Dendritic cell treated with granulocyte-macrophage colony-stimulating factor and Interleukin-4, amounts not matched to agents 40 ng/mL and 50 ng/mL, for 4 days (primary cell): ENCODE data around the gene TYW1B.
A peak's percentile ranks its signal among the peaks of the same experiment; 100 is the strongest.
"Not testable (repeated sequence)": the region's sequence is repeated elsewhere in the genome, so short reads cannot be mapped to it uniquely, and the experiment has no call there.

Experiments
- H3K27ac Mint-ChIP-seq: one replicate; pipeline ENCODE4 v1.8.0; 2022; ENCODE audit warnings: mild to moderate bottlenecking, mixed read lengths
- H3K27me3 Mint-ChIP-seq: one replicate; pipeline ENCODE4 v1.8.0; 2022; ENCODE audit warnings: mild to moderate bottlenecking, mixed read lengths
- H3K36me3 Mint-ChIP-seq: one replicate; pipeline ENCODE4 v1.8.0; 2022; ENCODE audit warnings: low read depth, mixed read lengths
- H3K4me1 Mint-ChIP-seq: one replicate; pipeline ENCODE4 v1.8.0; 2022; ENCODE audit warnings: low read depth, mixed read lengths
- H3K4me3 Mint-ChIP-seq: one replicate; pipeline ENCODE4 v1.8.0; 2022; ENCODE audit warnings: mild to moderate bottlenecking, moderate library complexity, mixed read lengths
- H3K9me3 Mint-ChIP-seq: one replicate; pipeline ENCODE4 v1.8.0; 2022; ENCODE audit warnings: mixed read lengths
- intact Hi-C: fragments of 100-400 bp; cut with micrococcal nuclease; formaldehyde crosslinking; loops from one replicate; pipeline ENCODE4 v1.15.0; 2022

TYW1B gene

DNA sequence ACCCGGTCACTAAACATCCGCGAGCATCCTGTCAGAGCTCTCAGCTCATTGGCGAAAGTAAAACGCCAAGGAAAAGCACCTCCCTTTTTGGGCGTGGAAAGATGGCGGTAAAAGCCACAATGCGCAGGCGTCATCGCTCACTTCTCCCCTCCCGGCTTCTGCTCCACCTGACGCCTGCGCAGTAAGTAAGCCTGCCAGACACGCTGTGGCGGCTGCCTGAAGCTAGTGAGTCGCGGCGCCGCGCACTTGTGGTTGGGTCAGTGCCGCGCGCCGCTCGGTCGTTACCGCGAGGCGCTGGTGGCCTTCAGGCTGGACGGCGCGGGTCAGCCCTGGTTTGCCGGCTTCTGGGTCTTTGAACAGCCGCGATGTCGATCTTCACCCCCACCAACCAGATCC lies 1.3 kb upstream of the TYW1B start:
- intact Hi-C loops, H3K9me3 Mint-ChIP-seq, H3K27me3 Mint-ChIP-seq: not testable (repeated sequence)
- peaks cover 50% of the 10 kb centered on the region for H3K36me3 Mint-ChIP-seq
- H3K4me3 Mint-ChIP-seq = peak overlapping the region; percentile 95
- peak overlapping the region; percentile 99 for H3K27ac Mint-ChIP-seq
- peaks cover 17% of the 10 kb centered on the region for H3K4me1 Mint-ChIP-seq

DNA sequence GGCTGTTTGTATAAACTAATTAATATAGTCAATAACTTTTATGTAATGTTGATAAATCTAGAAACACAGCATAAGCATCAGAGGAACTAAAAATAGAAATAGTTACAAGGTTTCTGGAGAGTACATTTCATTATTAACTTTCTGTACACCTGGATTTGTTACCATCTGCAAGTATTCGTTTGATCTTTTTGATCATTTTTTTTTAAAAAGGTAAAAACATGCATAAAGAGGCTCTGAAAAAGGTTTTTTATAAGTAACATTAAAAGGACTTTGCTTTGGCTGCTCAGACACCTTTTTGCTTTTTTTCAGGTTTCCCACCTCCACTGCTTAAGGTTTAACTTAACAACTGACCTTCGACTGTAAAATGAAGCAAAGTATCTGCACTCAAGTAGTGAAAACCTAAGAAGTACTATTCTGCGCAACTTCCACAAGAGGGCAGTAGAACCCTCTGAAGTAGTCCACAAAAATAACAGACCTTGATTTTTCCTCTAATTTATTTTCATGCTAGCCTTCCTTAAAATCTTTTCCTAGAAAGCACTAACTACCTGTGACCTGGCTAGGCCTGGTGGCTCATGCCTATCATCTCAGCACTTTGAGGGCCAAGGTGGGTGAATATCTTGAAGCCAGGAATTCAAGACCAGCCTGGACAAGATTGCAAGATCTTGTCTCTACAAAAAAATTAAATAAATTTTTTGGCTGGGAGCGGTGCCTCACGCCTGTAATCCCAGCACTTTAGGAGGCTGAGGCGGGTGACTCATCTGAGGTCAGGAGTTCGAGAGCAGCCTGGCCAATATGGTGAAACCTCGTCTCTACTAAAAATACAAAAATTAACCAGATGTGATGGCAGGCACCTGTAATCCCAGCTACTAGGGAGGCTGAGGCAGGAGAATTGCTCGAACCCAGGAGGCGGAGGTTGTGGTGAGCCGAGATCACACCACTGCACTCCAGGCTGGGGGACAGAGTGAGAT lies 4.0 kb downstream of the TYW1B start:
- H3K4me1 Mint-ChIP-seq, H3K9me3 Mint-ChIP-seq, H3K27ac Mint-ChIP-seq, H3K27me3 Mint-ChIP-seq, H3K36me3 Mint-ChIP-seq, H3K4me3 Mint-ChIP-seq, intact Hi-C loops: not testable (repeated sequence)

DNA sequence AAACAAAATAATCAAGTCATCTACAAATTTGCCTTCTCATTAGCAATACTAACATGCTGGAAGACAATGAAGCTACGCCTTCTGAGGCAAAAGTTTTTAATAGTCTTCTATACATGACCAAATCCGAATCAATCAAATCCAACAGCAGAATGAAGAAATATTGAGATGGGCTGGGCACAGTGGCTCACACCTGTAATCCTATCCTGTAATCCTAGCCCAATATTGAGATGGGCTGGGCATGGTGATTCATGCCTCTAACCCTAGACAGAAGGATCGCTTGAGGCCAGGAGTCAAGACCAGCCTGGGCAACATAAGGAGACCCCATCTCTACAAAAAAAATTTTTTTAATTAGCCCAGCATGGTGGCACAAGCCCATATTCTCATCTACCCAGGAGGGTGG lies 5.5 kb downstream of the TYW1B start:
- H3K27ac Mint-ChIP-seq, H3K4me3 Mint-ChIP-seq, intact Hi-C loops, H3K9me3 Mint-ChIP-seq, H3K27me3 Mint-ChIP-seq: not testable (repeated sequence)
- H3K36me3 Mint-ChIP-seq = peaks cover 13% of the 10 kb centered on the region
- H3K4me1 Mint-ChIP-seq = peaks cover 13% of the 10 kb centered on the region

DNA sequence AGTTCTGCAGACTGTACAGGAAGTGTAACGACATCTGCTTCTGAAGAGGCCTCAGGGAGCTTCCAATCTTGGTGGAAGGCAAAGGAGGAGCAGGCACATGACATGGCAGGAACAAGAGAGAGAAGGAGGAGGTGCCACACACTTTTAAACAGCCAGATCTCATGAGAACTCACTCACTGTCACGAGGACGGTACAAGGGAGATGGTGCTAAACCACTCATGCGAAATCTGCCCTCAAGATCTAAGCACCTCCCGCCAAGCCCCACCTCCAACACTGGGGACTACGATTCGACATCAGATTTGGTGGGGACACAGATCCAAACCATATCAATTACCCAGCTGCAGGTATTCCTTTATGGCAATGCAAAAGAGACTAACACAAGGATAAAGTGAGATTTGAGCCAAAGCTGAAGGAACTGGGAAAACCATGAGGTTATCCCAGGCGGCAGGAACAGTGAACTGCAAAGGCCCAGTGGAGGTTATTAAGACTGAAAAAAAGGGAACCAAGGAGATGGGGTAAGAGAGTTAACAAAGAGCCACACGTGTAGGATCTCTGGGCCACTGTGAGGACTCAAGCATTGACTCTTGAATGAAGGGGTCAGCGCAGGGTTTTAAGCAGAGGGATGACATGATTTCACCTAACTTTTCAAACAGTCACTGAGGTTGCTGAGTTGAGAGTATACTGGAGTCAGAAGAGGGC lies 9.2 kb downstream of the TYW1B start:
- H3K27me3 Mint-ChIP-seq, H3K4me3 Mint-ChIP-seq, intact Hi-C loops, H3K9me3 Mint-ChIP-seq: not testable (repeated sequence)
- peak overlapping the region; percentile 15 for H3K27ac Mint-ChIP-seq
- peaks cover 13% of the 10 kb centered on the region for H3K4me1 Mint-ChIP-seq
- H3K36me3 Mint-ChIP-seq = peaks cover 24% of the 10 kb centered on the region

DNA sequence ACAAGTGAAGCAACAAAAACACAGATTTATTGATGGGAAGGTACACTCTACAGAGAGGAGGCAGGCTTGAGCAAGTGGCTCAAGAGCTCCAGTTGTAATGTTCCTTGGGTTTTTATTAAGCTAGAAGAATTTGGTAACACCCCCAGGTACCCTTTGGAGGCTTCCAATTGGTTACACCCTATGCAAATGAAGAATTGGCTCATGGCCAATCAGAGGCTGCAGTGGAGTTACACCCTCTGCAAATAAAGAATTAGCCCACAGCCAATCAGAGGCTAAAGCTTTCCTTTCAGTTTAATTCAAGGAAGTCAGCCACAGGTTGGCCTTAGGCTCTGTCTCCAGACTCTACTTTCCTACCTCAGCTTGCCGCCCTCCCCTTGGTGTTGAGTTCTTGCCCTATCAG lies 10.3 kb downstream of the TYW1B start:
- H3K27ac Mint-ChIP-seq, H3K4me3 Mint-ChIP-seq, H3K9me3 Mint-ChIP-seq, H3K27me3 Mint-ChIP-seq, intact Hi-C loops: not testable (repeated sequence)
- Mint-ChIP-seq H3K36me3 (peaks cover 30% of the 10 kb centered on the region), H3K4me1 (peaks cover 13% of the 10 kb centered on the region)

DNA sequence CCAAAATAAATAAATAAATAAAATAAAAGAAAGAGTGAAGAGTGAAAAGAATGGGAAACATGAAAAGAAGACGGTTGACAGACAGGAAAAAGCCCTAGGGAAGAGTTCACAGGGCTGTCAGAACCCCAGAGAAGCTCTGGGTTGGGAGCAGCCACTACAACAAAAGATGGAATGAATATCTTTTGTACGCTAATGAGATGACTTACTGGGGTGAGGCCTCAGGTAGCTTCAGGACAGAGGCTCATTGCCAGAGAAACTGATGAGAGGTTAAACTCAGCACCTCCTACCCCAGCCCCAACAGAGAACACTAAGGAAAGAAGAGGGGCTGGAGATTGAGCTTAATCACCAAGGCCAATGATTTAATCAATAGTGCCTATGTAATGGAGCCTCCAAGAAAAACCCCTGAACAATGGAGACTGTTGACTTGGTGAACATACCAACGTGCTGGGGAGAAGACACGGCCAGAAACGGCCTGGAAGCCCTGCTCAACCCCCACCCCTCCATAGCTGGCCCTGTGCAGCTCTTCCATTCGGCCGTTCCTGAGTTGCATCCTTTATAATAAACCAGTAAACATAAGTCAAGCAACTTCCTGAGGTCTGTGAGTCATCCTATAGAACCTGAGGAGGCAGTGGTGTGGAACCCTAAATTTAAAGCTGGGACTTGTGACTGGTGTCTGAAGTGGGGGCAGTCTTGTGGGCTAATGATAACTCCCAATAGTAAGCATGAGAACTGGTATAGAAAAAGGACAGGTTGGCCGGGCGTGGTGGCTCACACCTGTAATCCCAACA lies 11.4 kb downstream of the TYW1B start:
- H3K27me3 Mint-ChIP-seq, H3K4me3 Mint-ChIP-seq, intact Hi-C loops, H3K27ac Mint-ChIP-seq, H3K9me3 Mint-ChIP-seq: not testable (repeated sequence)
- peaks cover 13% of the 10 kb centered on the region for H3K4me1 Mint-ChIP-seq
- peaks cover 30% of the 10 kb centered on the region for H3K36me3 Mint-ChIP-seq

DNA sequence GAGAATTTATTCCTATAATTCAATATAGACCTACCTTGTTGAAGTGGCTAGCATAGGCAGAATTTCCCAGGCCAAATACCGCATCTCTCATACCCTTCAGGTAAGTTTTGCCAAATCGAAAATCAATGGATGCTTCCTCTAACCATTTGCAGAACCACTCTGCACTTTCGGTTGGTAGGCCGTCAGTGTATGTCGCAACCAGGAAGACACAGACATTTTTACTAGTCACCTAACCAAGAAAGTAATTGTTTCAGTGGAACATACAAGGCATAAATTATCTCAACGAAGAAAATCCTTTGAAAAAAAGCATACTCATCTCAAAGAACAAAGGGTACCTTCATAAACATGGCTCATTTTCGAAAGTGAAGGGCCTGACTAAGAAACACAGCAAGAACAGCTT lies 17.6 kb downstream of the TYW1B start:
- H3K4me3 Mint-ChIP-seq, intact Hi-C loops, H3K27me3 Mint-ChIP-seq, H3K9me3 Mint-ChIP-seq: not testable (repeated sequence)
- Mint-ChIP-seq H3K36me3 (peaks cover 46% of the 10 kb centered on the region), H3K4me1 (peaks cover 20% of the 10 kb centered on the region), H3K27ac (peak overlapping the region; percentile 30)

DNA sequence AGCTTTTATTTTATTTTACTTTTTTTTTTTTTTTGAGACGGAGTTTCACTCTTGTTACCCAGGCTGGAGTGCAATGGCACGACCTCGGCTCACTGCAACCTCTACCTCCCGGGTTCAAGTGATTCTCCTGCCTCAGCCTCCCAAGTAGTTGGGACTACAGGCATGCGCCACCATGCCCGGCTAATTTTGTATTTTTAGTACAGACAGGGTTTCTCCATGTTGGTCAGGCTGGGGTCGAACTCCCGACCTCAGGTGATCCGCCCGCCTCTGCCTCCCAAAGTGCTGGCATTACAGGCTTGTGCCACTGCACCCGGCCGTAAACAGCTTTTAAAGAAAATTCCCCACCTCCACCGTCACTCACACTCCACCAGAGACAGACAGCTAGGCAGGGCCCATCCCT lies 19.5 kb downstream of the TYW1B start:
- H3K9me3 Mint-ChIP-seq, H3K4me3 Mint-ChIP-seq, H3K27ac Mint-ChIP-seq, intact Hi-C loops, H3K27me3 Mint-ChIP-seq: not testable (repeated sequence)
- H3K4me1 Mint-ChIP-seq = peaks cover 23% of the 10 kb centered on the region
- H3K36me3 Mint-ChIP-seq = peaks cover 47% of the 10 kb centered on the region

DNA sequence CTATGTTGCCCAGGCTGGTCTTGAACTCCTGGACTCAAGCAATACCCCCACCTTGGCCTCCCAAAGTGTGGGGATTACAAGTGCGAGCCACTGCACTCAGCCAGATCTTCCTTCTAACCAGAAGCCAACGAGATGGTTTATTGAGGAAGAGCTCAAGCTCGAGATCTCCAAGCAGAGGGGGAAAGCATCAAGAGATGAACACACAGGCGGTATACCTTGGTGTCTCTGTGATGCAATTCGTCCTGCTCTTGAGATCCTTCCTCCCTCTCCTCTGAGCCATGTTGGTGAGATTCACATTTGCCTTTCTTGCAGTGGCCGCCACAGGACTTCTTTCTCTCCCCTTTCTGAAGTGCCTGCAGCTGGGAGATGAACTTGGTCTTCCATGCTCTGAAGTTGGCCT lies 21.1 kb downstream of the TYW1B start:
- Mint-ChIP-seq H3K4me1 (peaks cover 23% of the 10 kb centered on the region), H3K27ac (peak overlapping the region; percentile 73), H3K36me3 (peaks cover 57% of the 10 kb centered on the region)
- H3K9me3 Mint-ChIP-seq, H3K4me3 Mint-ChIP-seq, H3K27me3 Mint-ChIP-seq, intact Hi-C loops: not testable (repeated sequence)

DNA sequence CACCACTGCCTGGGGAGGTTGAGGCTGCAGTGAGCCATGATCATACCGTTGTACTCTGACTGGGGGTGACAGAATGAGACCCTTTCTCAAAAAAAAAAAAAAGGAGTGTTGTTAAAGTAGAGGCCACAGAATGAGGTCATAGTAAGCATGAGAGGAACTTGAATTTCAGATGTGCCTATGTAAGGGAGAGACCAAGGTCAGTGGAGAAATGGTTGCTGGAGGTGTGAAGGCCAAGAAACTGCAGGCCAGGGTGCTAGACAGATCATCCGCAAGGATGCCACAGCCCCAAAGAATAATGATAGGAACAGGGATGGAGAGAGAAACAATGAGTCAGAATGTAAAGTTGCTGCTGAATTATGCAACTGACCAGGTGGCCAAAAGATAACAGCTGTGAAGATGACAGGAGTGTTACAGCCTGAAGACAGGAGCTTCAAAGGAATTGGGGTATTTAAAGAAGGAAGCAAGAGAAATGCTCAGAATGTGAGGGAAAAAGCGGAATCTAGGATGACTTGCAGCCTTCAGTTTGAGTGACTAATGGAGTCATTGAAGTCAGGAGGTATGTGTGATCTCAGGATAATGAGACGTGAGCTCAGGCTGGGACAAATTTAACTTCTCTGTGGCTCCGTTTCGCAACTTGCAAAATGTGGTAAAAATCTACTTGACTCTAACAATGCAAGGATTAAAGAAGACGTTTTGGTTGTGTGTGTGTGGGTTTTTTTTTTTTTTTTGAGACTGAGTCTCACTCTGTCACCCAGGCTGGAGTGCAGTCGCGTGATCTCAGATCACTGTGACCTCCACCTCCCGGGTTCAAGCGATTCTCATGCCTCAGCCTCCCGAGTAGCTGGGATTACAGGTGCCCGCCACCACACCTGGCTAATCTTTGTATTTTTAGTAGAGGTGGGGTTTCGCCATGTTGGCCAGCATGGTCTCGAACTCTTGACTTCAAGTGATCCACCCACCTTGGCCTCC lies 22.2 kb downstream of the TYW1B start:
- Mint-ChIP-seq H3K36me3 (peaks cover 61% of the 10 kb centered on the region), H3K9me3 (no peaks in the 10 kb centered on the region), H3K27me3 (no peaks in the 10 kb centered on the region), H3K4me3 (no peak overlapping the region), H3K4me1 (peaks cover 23% of the 10 kb centered on the region), H3K27ac (peak overlapping the region; percentile 73)
- intact Hi-C loops = no loop called here

DNA sequence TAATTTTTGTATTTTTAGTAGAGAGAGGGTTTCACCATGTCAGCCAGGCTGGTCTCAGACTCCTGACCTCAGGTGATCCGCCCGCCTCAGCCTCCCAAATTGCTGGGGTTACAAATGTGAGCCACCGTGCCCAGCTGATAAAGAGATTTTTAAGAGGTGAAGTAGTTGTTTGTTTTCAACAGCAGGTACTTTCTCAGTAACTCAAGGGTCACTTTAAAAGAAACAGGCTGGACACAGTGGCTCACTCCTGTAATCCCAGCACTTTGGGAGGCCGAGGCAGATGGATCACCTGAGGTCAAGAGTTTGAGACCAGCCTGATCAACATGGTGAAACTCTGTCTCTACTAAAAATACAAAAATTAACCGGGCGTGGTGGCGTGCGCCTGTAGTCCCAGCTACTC lies 24.2 kb downstream of the TYW1B start:
- intact Hi-C loops = not testable (repeated sequence)

DNA sequence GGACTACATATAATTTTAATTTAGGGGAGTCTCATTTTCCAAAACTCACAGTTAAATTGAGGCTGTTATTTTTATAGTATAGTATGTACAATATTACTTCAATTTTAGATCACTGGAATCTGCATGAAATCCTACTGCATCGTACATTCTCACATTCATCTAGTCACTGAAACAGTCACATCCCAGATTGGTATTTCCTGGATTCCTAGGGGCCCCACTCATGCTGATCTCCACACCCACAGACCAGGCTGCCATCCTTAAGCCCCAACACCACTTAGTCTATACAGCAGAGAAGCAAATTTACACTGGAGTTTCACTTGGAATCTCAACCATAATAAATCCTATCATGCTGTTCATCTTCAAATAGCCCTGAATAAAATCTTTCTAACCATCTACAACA lies 26.4 kb downstream of the TYW1B start:
- H3K9me3 Mint-ChIP-seq, H3K4me3 Mint-ChIP-seq, H3K27ac Mint-ChIP-seq, H3K27me3 Mint-ChIP-seq, intact Hi-C loops: not testable (repeated sequence)
- H3K36me3 Mint-ChIP-seq = peaks cover 63% of the 10 kb centered on the region
- peaks cover 15% of the 10 kb centered on the region for H3K4me1 Mint-ChIP-seq

More for the DNA sequence above, 24.2 kb downstream of the TYW1B start:
- H3K27me3 Mint-ChIP-seq, H3K9me3 Mint-ChIP-seq, H3K27ac Mint-ChIP-seq, H3K4me3 Mint-ChIP-seq: not testable (repeated sequence)
- Mint-ChIP-seq H3K4me1 (peaks cover 23% of the 10 kb centered on the region), H3K36me3 (peaks cover 59% of the 10 kb centered on the region)

DNA sequence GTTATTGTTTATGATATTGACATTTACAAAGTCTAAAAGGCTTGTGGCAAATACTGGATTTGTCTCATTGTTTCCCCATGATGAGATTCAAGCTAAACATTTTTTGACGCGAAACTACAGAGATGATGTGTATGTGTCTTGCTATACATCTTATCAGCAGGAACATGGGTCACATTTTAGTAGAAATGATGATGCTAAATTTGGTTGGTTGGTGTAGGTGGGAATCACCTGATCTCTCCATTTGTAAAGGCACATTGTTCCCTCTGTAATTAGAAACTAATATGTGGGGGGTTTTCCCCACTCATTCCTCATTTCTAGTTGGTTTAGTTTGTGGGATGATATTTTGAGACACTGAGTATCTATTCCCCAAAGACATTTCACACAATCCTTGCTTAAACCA lies 32.6 kb downstream of the TYW1B start:
- intact Hi-C loops, H3K4me3 Mint-ChIP-seq, H3K27me3 Mint-ChIP-seq, H3K9me3 Mint-ChIP-seq, H3K4me1 Mint-ChIP-seq, H3K27ac Mint-ChIP-seq: not testable (repeated sequence)
- H3K36me3 Mint-ChIP-seq = peaks cover 54% of the 10 kb centered on the region
